ENCODE results near the gene HSD17B4. TPM values are rescaled to one million over a fixed set of nuclear protein-coding genes. Genes with fewer than 3 reads are reported as not detected.

HSD17B4 gene
- total and polyA plus RNA-seq, 2 donors (not counting 1 experiment from before 2014, with no cell fraction given), result 187 to 340 TPM

DNA sequence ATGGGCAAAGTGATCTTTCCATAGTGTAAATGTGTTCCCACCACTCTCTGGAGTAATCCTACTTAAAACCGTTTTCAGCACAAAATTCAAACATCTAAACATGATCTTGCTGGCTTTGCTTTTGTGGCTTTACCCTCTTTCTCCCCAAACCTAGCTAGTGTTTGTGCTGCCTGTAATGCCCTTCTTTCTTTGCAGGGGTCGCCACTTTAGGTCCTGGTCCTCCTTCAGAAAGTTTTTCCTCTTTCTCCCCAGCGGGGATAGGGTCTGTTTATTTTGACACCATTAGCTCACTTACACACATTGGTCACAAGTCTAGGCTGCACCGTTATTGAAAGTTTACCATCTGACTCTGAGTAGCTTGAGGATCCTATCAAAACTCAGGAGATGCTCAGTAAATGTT is 736 bp upstream of the HSD17B4 start:
- H4K20me1 ChIP-seq (ENCODE audit: control insufficient read depth, extremely low read depth, insufficient read depth, low read length), result no peaks in the 10 kb centered on the region
- H3K4me3 ChIP-seq (replicated peaks in 1 of 4; ENCODE audit: control extremely low read depth in 1 of 4, insufficient read depth in 1 of 4, low read depth in 3 of 4, low read length in 4 of 4), result no peak overlapping the region
- no peak overlapping the region for H3K27ac ChIP-seq (ENCODE audit: insufficient read depth, low read length)
- no peak for DNase-seq (ENCODE audit: low read depth in 2 of 2)
- no peak overlapping the region for H3K4me2 ChIP-seq (ENCODE audit: extremely low read depth, insufficient read depth, low read length)
- no peak overlapping the region for H3K9ac ChIP-seq (ENCODE audit: insufficient read depth, low read length)
- H3K27me3 ChIP-seq (ENCODE audit: control insufficient read depth, insufficient read depth, low read length), result peaks cover 4% of the 10 kb centered on the region
- no peaks in the 10 kb centered on the region for H3K36me3 ChIP-seq (ENCODE audit: control insufficient read depth, insufficient read depth, low read length)
- H3K9me3 ChIP-seq (ENCODE audit: control insufficient read depth, insufficient read depth, low read depth, low read length), result no peaks in the 10 kb centered on the region
- H3K79me2 ChIP-seq (ENCODE audit: control insufficient read depth, insufficient read depth, low read length), result peaks cover 1% of the 10 kb centered on the region
- no peaks in the 10 kb centered on the region for H3K4me1 ChIP-seq (ENCODE audit: control insufficient read depth, extremely low read depth, insufficient read depth, low read length)
- no peak for TF ChIP-seq EZH2 (IDR thresholded peaks at IDR 0.05; ENCODE audit: low read length, missing control alignments)
- TF ChIP-seq, protein P1, sequence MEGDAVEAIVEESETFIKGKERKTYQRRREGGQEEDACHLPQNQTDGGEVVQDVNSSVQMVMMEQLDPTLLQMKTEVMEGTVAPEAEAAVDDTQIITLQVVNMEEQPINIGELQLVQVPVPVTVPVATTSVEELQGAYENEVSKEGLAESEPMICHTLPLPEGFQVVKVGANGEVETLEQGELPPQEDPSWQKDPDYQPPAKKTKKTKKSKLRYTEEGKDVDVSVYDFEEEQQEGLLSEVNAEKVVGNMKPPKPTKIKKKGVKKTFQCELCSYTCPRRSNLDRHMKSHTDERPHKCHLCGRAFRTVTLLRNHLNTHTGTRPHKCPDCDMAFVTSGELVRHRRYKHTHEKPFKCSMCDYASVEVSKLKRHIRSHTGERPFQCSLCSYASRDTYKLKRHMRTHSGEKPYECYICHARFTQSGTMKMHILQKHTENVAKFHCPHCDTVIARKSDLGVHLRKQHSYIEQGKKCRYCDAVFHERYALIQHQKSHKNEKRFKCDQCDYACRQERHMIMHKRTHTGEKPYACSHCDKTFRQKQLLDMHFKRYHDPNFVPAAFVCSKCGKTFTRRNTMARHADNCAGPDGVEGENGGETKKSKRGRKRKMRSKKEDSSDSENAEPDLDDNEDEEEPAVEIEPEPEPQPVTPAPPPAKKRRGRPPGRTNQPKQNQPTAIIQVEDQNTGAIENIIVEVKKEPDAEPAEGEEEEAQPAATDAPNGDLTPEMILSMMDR (conservative IDR thresholded peaks at IDR 0.05 in 1 of 2, IDR thresholded peaks at IDR 0.05 in 1 of 2; ENCODE audit: low read depth in 1 of 2, low read length in 2 of 2), result no peak
- no peak overlapping the region for H2AFZ ChIP-seq (ENCODE audit: low read length)

DNA sequence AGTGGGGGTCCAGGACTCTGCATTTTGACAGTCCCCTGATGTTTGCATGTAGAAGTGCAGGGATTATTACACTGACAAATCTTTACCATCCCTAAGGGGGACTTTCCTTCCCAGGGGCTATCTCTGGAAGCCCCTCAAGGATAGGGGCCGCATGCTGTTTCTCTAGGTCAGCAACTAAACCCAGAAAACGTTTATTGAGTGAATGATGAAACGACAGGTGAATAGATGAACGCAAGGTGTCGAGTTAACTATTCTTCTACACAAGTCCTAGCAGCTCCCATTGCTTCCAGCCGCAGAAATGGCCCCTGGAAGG is 281 bp upstream of the HSD17B4 start:
- Histone ChIP-seq H3K9ac (ENCODE audit: insufficient read depth, low read length) (no peak overlapping the region), H3K4me1 (ENCODE audit: control insufficient read depth, extremely low read depth, insufficient read depth, low read length) (no peaks in the 10 kb centered on the region), H3K79me2 (ENCODE audit: control insufficient read depth, insufficient read depth, low read length) (peaks cover 1% of the 10 kb centered on the region), H3K36me3 (ENCODE audit: control insufficient read depth, insufficient read depth, low read length) (no peaks in the 10 kb centered on the region), H2AFZ (ENCODE audit: low read length) (peak overlapping the region; percentile 4), H3K9me3 (ENCODE audit: control insufficient read depth, insufficient read depth, low read depth, low read length) (no peaks in the 10 kb centered on the region), H3K27ac (ENCODE audit: insufficient read depth, low read length) (no peak overlapping the region), H4K20me1 (ENCODE audit: control insufficient read depth, extremely low read depth, insufficient read depth, low read length) (no peaks in the 10 kb centered on the region), H3K27me3 (ENCODE audit: control insufficient read depth, insufficient read depth, low read length) (peaks cover under 1% of the 10 kb centered on the region), H3K4me3 (replicated peaks in 1 of 4; ENCODE audit: control extremely low read depth in 1 of 4, insufficient read depth in 1 of 4, low read depth in 3 of 4, low read length in 4 of 4) (peak overlapping the region in 2 of 4 experiments; percentile 14 to 72), H3K4me2 (ENCODE audit: extremely low read depth, insufficient read depth, low read length) (peak overlapping the region; percentile 3)
- TF ChIP-seq, protein P1 (conservative IDR thresholded peaks at IDR 0.05 in 1 of 2, IDR thresholded peaks at IDR 0.05 in 1 of 2; ENCODE audit: low read depth in 1 of 2, low read length in 2 of 2), result no peak
- TF ChIP-seq EZH2 (IDR thresholded peaks at IDR 0.05; ENCODE audit: low read length, missing control alignments), result no peak
- DNase-seq (ENCODE audit: low read depth in 2 of 2), result no peak

DNA sequence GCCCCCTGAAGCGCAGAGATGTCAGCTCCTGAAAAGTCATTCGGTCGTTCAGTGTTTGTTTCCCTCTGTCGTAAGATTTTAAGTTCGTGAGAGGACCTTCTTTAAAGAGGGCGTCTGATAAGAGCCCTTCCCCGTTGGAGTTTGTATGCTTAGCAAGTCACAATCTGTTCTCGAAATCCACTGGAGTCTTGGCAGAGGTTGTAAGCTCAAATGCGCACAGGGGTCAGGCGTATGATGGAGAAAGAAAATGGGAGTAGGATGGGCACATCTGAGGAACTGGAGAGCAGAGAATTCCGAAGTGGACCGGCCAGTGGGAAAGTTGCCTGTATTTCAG is 710 bp downstream of the HSD17B4 start:
- peaks cover 1% of the 10 kb centered on the region for H3K79me2 ChIP-seq (ENCODE audit: control insufficient read depth, insufficient read depth, low read length)
- peak; percentile 38 to 65 for DNase-seq (ENCODE audit: low read depth in 2 of 2)
- no peaks in the 10 kb centered on the region for H3K9me3 ChIP-seq (ENCODE audit: control insufficient read depth, insufficient read depth, low read depth, low read length)
- H3K27me3 ChIP-seq (ENCODE audit: control insufficient read depth, insufficient read depth, low read length), result no peaks in the 10 kb centered on the region
- TF ChIP-seq EZH2 (IDR thresholded peaks at IDR 0.05; ENCODE audit: low read length, missing control alignments), result no peak
- TF ChIP-seq, protein P1 (conservative IDR thresholded peaks at IDR 0.05 in 1 of 2, IDR thresholded peaks at IDR 0.05 in 1 of 2; ENCODE audit: low read depth in 1 of 2, low read length in 2 of 2), result no peak
- peak overlapping the region; percentile 65 for H3K27ac ChIP-seq (ENCODE audit: insufficient read depth, low read length)
- peak overlapping the region; percentile 58 for H3K9ac ChIP-seq (ENCODE audit: insufficient read depth, low read length)
- peak overlapping the region; percentile 58 to 78 (median 68) for H3K4me3 ChIP-seq (replicated peaks in 1 of 4; ENCODE audit: control extremely low read depth in 1 of 4, insufficient read depth in 1 of 4, low read depth in 3 of 4, low read length in 4 of 4)
- no peaks in the 10 kb centered on the region for H4K20me1 ChIP-seq (ENCODE audit: control insufficient read depth, extremely low read depth, insufficient read depth, low read length)
- H2AFZ ChIP-seq (ENCODE audit: low read length), result peak overlapping the region; percentile 47
- H3K4me2 ChIP-seq (ENCODE audit: extremely low read depth, insufficient read depth, low read length), result peak overlapping the region; percentile 80
- no peaks in the 10 kb centered on the region for H3K36me3 ChIP-seq (ENCODE audit: control insufficient read depth, insufficient read depth, low read length)
- no peaks in the 10 kb centered on the region for H3K4me1 ChIP-seq (ENCODE audit: control insufficient read depth, extremely low read depth, insufficient read depth, low read length)

All from fibroblast of lung (primary cell).